RWPE1 (cell line): ENCODE data around the gene SLX4.

ENCODE experiments used
- CTCF ChIA-PET: fragments of 350-600 bp; sonication (Branson Sonifier 250); formaldehyde crosslinking; extraction: SDS; loops from one replicate; lab custom pipeline; 2021; lab: Yijun Ruan, JAX
- POLR2A ChIA-PET: fragments of 400-600 bp; formaldehyde crosslinking; extraction: SDS; loops from one replicate; lab custom pipeline; 2020; ENCODE audit warnings: antibody characterized with exemption; ENCODE audit not compliant: low non-redundant PET; lab: Yijun Ruan, JAX
- DNase-seq: peaks from one replicate; pipeline ENCODE4 v3.0.0; 2012; ENCODE audit warnings: low spot score
- H3K27ac ChIP-seq: fragments of 450-650 bp; 2 replicates; pipeline ENCODE4 v1.5.1; 2017
- TF ChIP-seq, protein P1 (sequence below): fragments of 450-650 bp; conservative IDR thresholded peaks from 2 replicates; pipeline ENCODE4 v1.5.1; 2017; ENCODE audit warnings: low read depth, mild to moderate bottlenecking

Gene SLX4

DNA sequence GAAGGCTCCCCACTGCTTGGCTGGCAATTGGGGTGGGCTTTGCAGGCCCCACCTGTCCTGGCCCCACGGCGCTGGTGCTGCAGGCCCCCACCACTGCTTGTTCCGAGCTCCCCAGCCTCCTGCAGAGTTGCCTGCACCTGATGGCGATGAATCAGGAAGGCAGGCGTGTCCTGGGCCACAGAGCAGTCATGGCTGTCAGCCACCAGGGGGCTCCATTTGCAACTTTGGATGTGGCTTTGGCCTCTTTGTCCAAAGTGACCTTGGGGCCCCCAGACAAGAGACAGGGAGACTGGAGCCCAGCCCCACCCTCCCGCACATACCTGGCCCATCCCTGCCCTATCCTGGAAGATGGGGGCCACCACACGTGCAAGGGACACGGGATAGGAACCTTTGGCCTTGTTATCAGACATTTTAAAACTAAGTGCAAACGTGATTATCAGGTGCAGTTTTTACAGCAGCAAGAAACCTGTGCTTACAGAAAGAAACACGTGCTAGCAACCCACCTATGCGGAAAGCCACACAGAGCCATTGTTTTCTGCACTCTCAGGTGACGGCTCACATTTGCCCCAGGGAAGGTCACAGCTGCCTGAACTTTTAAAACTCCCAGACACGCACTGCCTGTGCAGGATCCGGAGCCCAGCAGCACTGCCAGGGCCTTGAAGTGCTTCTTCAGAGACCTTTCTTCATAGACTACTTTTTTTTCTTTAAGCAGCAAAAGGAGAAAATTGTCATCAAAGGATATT, 43.0 kb upstream of the SLX4 start, which contains the start of gene DNASE1:
TSS of gene DNASE1 (plus strand) at position 443 of the 743 bp plus-strand sequence. CDS start 683 bp downstream, outside the sequence.
- CTCF ChIA-PET: interaction anchor here (0.5 to 0.8 kb wide), 2 partner anchors 17 to 28 kb away, joined by 3 read pairs; no protein-coding TSS in a partner anchor
- POLR2A ChIA-PET: interaction anchor here (0.6 kb wide), 1 partner anchor 8 kb away, joined by 3 read pairs; no protein-coding TSS in a partner anchor
- H3K27ac ChIP-seq: peak within 1 kb of the TSS; percentile 29

DNA sequence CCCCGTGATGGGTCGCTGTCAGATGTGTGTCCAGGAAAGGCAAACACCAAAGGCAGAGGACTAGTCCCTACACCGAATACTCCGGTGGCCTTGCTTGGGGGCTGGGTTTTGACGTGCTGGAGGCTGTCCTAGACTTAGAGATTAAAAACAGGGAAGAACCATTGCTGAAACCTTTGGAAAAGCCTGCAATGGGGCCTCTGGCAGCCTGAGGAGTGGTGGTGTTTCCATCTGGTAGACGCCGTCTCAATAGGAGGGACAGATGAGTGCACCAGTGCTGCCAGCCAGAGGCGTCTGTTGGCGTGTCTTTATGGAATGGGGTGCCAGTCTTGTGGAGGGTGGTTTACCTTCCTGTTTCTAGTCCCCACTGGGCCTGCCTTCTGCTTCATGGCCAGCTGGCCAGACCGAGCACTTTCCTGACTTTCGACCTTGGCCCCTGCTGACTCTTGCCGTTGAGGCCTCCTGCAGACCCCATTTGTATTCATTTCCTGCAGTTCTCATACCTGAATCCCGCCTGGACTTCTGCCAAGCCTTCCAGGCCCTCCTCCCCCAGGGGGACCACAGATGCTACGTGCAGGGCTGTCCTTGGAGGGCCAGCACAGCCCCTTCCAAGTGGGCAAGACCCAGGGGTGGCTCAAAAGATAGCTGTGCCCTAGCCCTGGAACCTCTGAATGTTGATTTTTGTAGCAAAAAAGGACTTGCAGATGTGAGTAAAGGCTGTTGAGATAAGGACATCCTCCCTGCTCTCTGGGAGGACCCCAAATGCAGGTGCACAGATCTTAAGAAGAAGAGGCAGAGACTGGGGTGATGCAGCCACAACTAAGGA, 41.2 kb upstream of the SLX4 start:
- TF ChIP-seq, protein P1, sequence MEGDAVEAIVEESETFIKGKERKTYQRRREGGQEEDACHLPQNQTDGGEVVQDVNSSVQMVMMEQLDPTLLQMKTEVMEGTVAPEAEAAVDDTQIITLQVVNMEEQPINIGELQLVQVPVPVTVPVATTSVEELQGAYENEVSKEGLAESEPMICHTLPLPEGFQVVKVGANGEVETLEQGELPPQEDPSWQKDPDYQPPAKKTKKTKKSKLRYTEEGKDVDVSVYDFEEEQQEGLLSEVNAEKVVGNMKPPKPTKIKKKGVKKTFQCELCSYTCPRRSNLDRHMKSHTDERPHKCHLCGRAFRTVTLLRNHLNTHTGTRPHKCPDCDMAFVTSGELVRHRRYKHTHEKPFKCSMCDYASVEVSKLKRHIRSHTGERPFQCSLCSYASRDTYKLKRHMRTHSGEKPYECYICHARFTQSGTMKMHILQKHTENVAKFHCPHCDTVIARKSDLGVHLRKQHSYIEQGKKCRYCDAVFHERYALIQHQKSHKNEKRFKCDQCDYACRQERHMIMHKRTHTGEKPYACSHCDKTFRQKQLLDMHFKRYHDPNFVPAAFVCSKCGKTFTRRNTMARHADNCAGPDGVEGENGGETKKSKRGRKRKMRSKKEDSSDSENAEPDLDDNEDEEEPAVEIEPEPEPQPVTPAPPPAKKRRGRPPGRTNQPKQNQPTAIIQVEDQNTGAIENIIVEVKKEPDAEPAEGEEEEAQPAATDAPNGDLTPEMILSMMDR: no peak
- H3K27ac ChIP-seq: peak overlapping the region; percentile 21
- DNase-seq: no peak
- ChIA-PET POLR2A (no interaction called here), CTCF (no interaction called here)

More for the DNA sequence above, 43.0 kb upstream of the SLX4 start, which contains the start of gene DNASE1:
- peak; percentile 60 for DNase-seq
- TF ChIP-seq, protein P1: peak; percentile 71

DNA sequence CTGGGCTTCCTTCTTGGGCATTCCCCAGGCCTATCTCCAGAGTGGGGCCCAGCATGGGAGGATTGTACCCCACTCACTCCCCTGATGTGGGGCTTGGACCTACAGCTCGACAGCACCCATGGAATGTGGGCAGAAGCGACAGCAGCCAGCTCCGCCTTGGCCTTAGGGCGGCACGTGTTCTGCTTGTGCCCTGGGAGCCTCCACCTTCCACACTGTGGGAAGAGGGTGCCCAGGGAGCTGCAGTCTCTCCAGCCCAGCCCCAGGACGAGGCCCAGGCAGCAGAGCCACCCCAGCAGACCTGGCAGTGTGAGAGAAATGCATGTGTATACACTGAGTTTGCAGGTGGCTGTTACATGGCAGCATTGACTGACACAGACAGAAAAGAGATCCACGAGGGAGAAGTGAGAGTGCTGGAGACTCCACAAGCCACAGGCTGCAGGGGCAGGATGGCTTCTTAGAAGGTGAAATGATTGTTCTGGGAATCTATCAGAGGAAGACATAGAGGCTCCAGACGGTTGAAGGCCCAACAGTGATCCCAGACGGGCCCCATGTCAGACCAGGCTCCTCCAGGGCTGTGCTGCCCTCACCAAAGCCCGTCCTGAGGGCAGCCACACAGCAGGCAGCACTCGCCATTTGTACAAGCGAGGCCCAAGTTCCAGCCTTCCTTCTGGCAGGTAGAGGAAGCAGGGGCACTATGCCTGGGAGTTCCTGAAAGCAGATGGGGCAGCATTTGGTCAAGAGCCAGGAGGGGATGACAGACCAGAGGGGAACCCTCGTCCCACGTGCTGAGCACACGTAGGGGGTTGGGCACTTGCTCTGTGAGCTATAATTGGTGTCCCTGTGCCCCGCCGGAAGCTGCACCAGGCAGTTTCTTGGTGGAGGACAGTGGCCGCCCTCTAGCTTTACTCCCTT, 40.3 kb upstream of the SLX4 start:
- ChIA-PET CTCF (no interaction called here), POLR2A (no interaction called here)
- TF ChIP-seq, protein P1: no peak
- H3K27ac ChIP-seq: peak overlapping the region; percentile 21
- no peak for DNase-seq

DNA sequence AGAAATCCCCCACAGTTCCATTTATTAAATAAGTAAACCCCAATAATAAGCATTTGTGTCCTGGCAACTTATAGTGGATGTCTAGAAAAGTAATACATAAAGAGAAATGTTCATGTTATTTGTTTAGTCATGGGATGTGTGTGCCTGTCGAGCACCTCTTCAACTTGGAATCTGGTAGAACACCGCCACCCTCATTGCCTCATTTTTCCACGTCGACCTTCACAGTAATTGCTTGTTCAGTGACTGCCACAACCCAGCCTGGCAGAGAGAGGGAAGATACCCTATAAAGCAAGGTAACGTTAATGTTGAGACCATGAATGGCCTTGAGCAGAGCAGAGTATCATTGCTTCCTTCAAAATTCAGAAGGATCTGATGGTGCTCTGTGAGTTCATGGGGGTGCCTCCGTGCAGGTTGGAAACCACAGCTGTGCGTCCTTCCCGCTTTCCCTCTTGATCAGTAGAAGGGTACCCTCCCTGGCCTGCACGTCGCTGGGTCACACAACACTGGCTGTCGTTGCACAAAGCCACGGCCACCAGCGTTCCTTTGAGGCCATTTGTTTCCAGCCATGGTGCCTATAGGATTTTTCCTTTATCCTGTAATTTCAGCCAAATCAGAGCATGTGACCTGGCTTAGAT, 39.3 kb upstream of the SLX4 start:
- CTCF ChIA-PET: no interaction called here
- TF ChIP-seq, protein P1: no peak
- POLR2A ChIA-PET: no interaction called here
- H3K27ac ChIP-seq: peak overlapping the region; percentile 21
- DNase-seq: no peak

DNA sequence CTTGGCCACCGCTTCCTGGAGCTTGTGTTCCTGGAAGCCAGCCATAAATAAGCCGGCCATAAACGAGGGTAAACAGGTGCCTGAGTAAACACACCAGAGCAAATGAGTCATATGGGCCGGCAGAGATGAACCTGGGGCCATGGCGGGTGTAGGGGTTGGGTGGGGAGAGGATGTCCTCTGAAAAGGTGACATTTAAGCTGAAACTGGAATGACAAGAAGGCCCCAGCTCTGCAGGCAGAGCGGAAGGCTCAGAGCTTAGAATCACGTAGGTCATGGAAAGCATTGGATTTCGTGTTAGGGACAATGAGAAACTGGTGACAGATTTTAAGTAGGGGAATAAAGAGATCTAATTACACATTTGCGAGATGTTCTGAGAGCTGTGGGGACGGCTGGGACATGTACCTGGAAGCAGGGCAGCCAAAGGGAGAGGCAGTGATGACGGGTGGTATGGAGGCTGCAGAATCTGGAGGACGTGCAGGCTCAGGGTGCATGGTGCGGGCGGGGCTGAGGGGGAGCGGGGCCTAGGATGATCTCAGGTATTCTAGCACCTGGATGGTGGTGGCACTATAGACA, 35.0 kb upstream of the SLX4 start:
- TF ChIP-seq, protein P1: no peak
- peak; percentile 62 for DNase-seq
- H3K27ac ChIP-seq: no peak overlapping the region
- POLR2A ChIA-PET: interaction anchor here (0.8 kb wide), 1 partner anchor 8 kb away, joined by 3 read pairs; no protein-coding TSS in a partner anchor
- CTCF ChIA-PET: no interaction called here
